ENCODE measurements around the gene SBDS. TPM values are rescaled to one million over a fixed set of nuclear protein-coding genes. Genes with fewer than 3 reads are reported as not detected.

The SBDS gene
- total RNA-seq, 1 experiment from 2014 or later: 17.5 TPM

DNA sequence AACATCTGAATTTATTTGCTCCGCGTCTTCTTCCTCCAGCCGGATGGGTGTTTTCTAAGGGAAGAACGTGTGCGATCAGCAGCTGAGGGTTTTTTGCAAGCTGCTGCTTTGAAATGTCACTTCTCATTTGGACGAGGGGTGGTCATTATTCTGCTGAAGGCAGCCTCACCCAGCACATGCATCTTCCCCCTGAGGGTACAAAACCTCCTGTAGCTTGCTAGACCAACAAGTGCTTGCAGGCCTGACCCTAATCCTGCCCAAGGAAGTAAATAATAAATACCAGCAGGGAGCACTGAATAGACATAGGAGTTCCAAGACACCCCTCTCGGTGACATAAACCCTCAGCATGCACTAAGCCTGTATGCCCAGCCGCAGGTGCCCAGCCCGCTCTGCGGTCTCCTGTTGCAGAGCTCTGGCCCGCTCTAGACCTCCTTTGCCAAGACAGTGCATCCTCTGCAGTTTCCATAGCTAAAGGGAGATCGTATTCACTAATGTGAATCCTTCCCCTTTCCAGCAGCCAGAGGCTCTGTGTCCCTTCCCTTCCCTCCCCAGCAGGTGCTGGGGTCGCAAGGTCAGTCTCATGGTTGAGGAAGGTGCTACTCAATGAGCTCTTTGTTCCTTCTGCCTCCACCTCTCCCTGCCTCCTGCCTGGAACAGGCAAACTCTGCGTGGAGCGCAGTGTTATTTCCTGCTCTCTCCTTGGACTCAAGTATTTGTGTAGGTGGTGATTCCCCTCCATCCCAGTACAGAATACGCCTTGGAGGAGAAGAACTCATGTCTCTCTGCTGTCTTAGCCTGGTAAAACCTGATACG lies 36.6 kb downstream of the SBDS start:
- Histone ChIP-seq H3K36me3 (ENCODE audit: insufficient read depth, low read length) (peaks cover 35% of the 10 kb centered on the region), H3K4me2 (ENCODE audit: low read depth, low read length, poor library complexity, severe bottlenecking) (no peak overlapping the region), H4K20me1 (ENCODE audit: insufficient read depth, low read depth, low read length) (no peaks in the 10 kb centered on the region), H3K9me2 (replicated peaks; ENCODE audit: insufficient read depth, low read length) (no peaks in the 10 kb centered on the region), H3K79me2 (ENCODE audit: low read length) (no peaks in the 10 kb centered on the region; the same call in none of the 2 replicates), H3K4me3 (ENCODE audit: low read length) (no peak overlapping the region), H3K9ac (ENCODE audit: low read length) (no peak overlapping the region), H3K9me3 (ENCODE audit: low read length) (no peaks in the 10 kb centered on the region), H2AFZ (ENCODE audit: low read length) (no peak overlapping the region), H3K4me1 (ENCODE audit: low read length) (peaks cover 2% of the 10 kb centered on the region; the same call in 1 of the 2 replicates), H3K27ac (ENCODE audit: low read length) (no peak overlapping the region), H3K27me3 (ENCODE audit: low read length) (no peaks in the 10 kb centered on the region)
- no peak for DNase-seq

DNA sequence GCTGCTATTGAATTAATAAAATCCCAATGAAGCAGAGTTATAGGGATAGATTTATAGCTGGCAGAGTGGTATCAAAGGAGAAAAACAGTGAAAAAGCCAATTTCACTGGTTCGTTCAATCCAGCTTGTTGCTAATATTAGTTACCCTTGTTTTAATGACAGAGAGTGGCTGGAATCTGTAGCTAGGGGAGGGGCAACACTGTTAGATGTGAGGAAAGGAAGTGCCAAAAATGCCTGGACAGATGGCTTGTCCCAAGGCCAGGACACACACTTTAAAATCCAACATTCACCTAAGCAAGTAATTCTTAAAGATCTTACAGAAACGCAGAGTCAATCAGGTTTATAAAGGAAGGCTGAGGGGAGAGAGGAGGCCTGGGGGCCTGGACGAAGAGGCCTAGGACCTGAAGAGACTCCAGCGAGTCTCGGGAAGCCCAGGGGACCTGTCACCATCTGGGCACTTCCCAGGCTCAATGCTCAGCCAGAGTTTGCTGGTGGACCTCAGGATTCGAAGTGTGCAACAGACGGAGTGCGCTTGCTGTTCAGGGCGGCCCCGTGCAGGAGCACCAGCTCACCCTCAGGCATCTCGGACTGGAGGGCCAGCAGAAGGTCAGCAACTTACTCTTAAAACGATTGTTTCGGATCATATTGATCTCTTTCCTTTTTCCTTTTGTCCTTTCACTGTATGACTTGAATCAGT lies 37.6 kb downstream of the SBDS start:
- H4K20me1 ChIP-seq (ENCODE audit: insufficient read depth, low read depth, low read length): no peaks in the 10 kb centered on the region
- H3K36me3 ChIP-seq (ENCODE audit: insufficient read depth, low read length): peaks cover 33% of the 10 kb centered on the region

DNA sequence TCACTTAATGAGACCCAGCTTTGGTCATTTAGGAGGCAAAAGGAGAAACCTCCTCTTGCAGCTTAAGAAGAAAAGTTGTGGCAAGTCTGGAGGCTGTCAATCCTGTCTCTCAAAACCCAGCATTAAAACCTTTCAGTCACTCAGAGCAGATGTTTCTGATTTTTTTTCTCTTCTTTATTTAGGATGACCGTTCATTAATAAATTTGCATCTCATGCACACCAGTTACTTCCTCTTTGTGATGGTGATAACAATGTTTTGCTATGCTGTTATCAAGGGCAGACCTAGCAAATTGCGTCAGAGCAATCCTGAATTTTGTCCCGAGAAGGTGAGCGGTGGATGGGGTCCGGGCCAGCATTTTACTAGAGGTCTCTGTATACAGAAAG lies 42.4 kb downstream of the SBDS start:
- Histone ChIP-seq H3K4me2 (ENCODE audit: low read depth, low read length, poor library complexity, severe bottlenecking) (peak overlapping the region; percentile 69), H2AFZ (ENCODE audit: low read length) (no peak overlapping the region), H3K9me3 (ENCODE audit: low read length) (no peaks in the 10 kb centered on the region), H4K20me1 (ENCODE audit: insufficient read depth, low read depth, low read length) (no peaks in the 10 kb centered on the region), H3K79me2 (ENCODE audit: low read length) (peaks cover 17% of the 10 kb centered on the region), H3K36me3 (ENCODE audit: insufficient read depth, low read length) (peaks cover 49% of the 10 kb centered on the region), H3K27ac (ENCODE audit: low read length) (peak overlapping the region; percentile 87), H3K9me2 (replicated peaks; ENCODE audit: insufficient read depth, low read length) (no peaks in the 10 kb centered on the region), H3K27me3 (ENCODE audit: low read length) (no peaks in the 10 kb centered on the region), H3K9ac (ENCODE audit: low read length) (peak overlapping the region; percentile 63), H3K4me3 (ENCODE audit: low read length) (peak overlapping the region; percentile 50), H3K4me1 (ENCODE audit: low read length) (peaks cover 59% of the 10 kb centered on the region)
- peak; percentile 84 for DNase-seq

More for the DNA sequence above, 37.6 kb downstream of the SBDS start:
- DNase-seq: no peak
- Histone ChIP-seq H3K4me3 (ENCODE audit: low read length) (no peak overlapping the region), H3K79me2 (ENCODE audit: low read length) (peaks cover 6% of the 10 kb centered on the region), H2AFZ (ENCODE audit: low read length) (no peak overlapping the region), H3K4me2 (ENCODE audit: low read depth, low read length, poor library complexity, severe bottlenecking) (no peak overlapping the region), H3K27ac (ENCODE audit: low read length) (no peak overlapping the region), H3K9ac (ENCODE audit: low read length) (no peak overlapping the region), H3K4me1 (ENCODE audit: low read length) (peaks cover 12% of the 10 kb centered on the region), H3K9me3 (ENCODE audit: low read length) (no peaks in the 10 kb centered on the region), H3K27me3 (ENCODE audit: low read length) (no peaks in the 10 kb centered on the region), H3K9me2 (replicated peaks; ENCODE audit: insufficient read depth, low read length) (no peaks in the 10 kb centered on the region)

DNA sequence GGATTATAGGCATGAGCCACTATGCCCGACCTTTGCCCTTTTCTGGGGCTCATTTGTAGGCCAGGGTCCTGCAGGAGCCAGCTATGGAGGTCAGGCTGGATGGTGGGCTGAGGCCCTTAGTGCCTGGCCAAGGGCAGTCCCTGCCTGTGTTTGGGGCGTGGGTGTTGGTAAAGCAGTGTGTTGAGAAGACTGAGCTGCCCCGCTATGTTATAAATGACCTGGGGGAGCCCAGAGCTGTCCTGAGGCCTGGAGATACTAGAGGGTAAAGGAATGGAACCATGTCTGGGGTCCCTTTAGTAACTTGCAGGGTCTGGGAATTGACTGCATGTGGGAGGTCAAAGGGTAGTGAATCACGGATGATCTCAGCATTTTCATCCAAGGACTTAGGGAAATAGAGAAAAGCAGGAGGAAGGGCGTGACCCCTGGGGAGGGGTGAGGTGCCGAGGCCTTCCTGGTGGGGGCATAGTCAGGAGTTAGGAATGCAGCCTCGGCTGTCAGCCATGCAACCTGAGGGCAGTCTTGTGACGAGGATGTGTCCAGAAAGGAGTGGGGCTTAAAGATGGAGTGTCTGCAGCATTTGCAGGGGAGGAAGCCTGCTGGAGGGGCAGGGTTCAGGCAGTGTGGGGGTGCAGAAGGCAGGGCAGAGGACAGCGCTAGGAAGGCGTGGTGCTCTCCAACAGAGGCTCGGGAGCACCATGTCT lies 42.9 kb downstream of the SBDS start:
- Histone ChIP-seq H4K20me1 (ENCODE audit: insufficient read depth, low read depth, low read length) (no peaks in the 10 kb centered on the region), H3K9me2 (replicated peaks; ENCODE audit: insufficient read depth, low read length) (no peaks in the 10 kb centered on the region), H3K36me3 (ENCODE audit: insufficient read depth, low read length) (peaks cover 45% of the 10 kb centered on the region), H3K9me3 (ENCODE audit: low read length) (no peaks in the 10 kb centered on the region), H3K4me2 (ENCODE audit: low read depth, low read length, poor library complexity, severe bottlenecking) (peak overlapping the region; percentile 69), H3K4me1 (ENCODE audit: low read length) (peaks cover 63% of the 10 kb centered on the region), H3K27me3 (ENCODE audit: low read length) (no peaks in the 10 kb centered on the region), H3K9ac (ENCODE audit: low read length) (peak overlapping the region; percentile 63), H3K79me2 (ENCODE audit: low read length) (peaks cover 18% of the 10 kb centered on the region), H3K27ac (ENCODE audit: low read length) (peak overlapping the region; percentile 87), H3K4me3 (ENCODE audit: low read length) (peak overlapping the region; percentile 50), H2AFZ (ENCODE audit: low read length) (no peak overlapping the region)
- no peak for DNase-seq

DNA sequence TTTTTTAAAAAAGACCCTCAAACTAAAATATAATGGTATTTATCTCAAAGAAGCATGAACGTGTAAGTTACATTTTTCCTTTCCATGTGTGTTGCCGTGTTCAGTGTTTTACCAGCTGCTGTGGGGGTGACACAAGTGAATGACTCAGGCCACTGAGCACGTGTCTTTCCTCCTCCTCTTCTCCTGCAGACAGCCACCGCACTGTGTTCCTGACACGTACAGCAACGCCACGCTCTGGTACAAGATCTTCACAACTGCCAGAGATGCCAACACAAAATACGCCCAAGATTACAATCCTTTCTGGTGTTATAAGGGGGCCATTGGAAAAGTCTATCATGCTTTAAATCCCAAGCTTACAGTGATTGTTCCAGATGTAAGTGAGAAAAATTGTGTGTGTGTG lies 44.6 kb downstream of the SBDS start:
- Histone ChIP-seq H3K36me3 (ENCODE audit: insufficient read depth, low read length) (peaks cover 38% of the 10 kb centered on the region), H3K9me2 (replicated peaks; ENCODE audit: insufficient read depth, low read length) (no peaks in the 10 kb centered on the region)

DNA sequence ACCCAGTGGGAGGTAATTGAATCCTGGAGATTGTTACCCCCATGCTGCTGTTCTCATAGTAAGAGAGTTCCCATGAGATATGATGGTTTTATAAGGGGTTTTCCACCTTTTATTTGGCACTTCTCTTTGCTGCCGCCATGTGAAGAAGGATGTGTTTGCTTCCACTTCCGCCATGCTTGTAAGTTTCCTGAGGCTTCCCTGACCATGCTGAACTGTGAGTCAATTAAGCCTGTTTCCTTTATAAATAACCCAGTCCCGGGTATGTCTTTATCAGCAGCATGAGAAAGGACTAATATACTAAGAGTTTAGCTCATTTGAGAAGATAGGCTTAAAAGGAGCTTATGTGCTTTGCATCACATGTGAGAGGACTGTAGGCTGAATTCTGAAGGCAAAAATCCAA lies 45.1 kb downstream of the SBDS start:
- peaks cover 36% of the 10 kb centered on the region for H3K36me3 ChIP-seq (ENCODE audit: insufficient read depth, low read length)

More for the DNA sequence above, 44.6 kb downstream of the SBDS start:
- Histone ChIP-seq H3K9me3 (ENCODE audit: low read length) (no peaks in the 10 kb centered on the region), H3K27ac (ENCODE audit: low read length) (peak overlapping the region; percentile 87), H3K9ac (ENCODE audit: low read length) (no peak overlapping the region), H3K4me3 (ENCODE audit: low read length) (no peak overlapping the region), H3K79me2 (ENCODE audit: low read length) (peaks cover 18% of the 10 kb centered on the region), H2AFZ (ENCODE audit: low read length) (no peak overlapping the region), H3K27me3 (ENCODE audit: low read length) (no peaks in the 10 kb centered on the region), H4K20me1 (ENCODE audit: insufficient read depth, low read depth, low read length) (no peaks in the 10 kb centered on the region), H3K4me2 (ENCODE audit: low read depth, low read length, poor library complexity, severe bottlenecking) (no peak overlapping the region), H3K4me1 (ENCODE audit: low read length) (peaks cover 63% of the 10 kb centered on the region)
- DNase-seq: no peak

DNA sequence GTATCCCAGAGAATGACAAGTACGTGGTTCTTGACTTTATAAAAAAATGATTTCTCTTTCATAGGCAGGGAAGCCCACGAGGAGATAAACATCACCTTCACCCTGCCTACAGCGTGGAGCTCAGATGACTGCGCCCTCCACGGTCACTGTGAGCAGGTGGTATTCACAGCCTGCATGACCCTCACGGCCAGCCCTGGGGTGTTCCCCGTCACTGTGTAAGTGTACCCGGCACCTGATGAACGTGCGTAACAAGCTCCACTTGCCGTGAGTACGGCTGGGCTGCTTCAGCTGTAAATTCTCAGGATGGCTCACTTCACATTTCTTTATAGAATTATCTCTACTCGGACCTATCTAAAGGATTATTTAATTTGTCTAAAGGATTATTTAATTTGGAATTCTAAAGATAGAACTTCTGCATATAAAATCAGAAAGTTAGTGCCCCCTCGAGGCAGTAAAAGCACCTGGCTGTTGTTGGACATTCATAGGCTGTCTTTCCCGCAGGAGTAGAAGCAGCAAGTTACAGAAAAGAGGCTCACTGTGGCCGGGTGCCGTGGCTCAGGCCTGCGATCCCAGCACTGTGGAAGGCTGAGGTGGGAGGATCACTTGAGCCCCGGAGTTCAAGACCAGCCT lies 46.8 kb downstream of the SBDS start:
- Histone ChIP-seq H3K27ac (ENCODE audit: low read length) (peak overlapping the region; percentile 87), H3K36me3 (ENCODE audit: insufficient read depth, low read length) (peaks cover 37% of the 10 kb centered on the region), H3K4me1 (ENCODE audit: low read length) (peaks cover 59% of the 10 kb centered on the region), H3K9me2 (replicated peaks; ENCODE audit: insufficient read depth, low read length) (no peaks in the 10 kb centered on the region), H2AFZ (ENCODE audit: low read length) (no peak overlapping the region), H3K79me2 (ENCODE audit: low read length) (peaks cover 32% of the 10 kb centered on the region), H3K9me3 (ENCODE audit: low read length) (no peaks in the 10 kb centered on the region), H4K20me1 (ENCODE audit: insufficient read depth, low read depth, low read length) (no peaks in the 10 kb centered on the region), H3K4me2 (ENCODE audit: low read depth, low read length, poor library complexity, severe bottlenecking) (peak overlapping the region; percentile 35), H3K27me3 (ENCODE audit: low read length) (no peaks in the 10 kb centered on the region), H3K4me3 (ENCODE audit: low read length) (no peak overlapping the region), H3K9ac (ENCODE audit: low read length) (peak overlapping the region; percentile 30; the same call in 1 of the 2 replicates)
- peak; percentile 57 for DNase-seq

More for the DNA sequence above, 45.1 kb downstream of the SBDS start:
- no peaks in the 10 kb centered on the region for H3K9me2 ChIP-seq (replicated peaks; ENCODE audit: insufficient read depth, low read length)
- no peak for DNase-seq
- H3K4me3 ChIP-seq (ENCODE audit: low read length): no peak overlapping the region
- no peaks in the 10 kb centered on the region for H3K27me3 ChIP-seq (ENCODE audit: low read length)
- H4K20me1 ChIP-seq (ENCODE audit: insufficient read depth, low read depth, low read length): no peaks in the 10 kb centered on the region
- no peaks in the 10 kb centered on the region for H3K9me3 ChIP-seq (ENCODE audit: low read length)
- no peak overlapping the region for H2AFZ ChIP-seq (ENCODE audit: low read length)
- peaks cover 63% of the 10 kb centered on the region for H3K4me1 ChIP-seq (ENCODE audit: low read length)
- peak overlapping the region; percentile 4 for H3K4me2 ChIP-seq (ENCODE audit: low read depth, low read length, poor library complexity, severe bottlenecking)
- H3K79me2 ChIP-seq (ENCODE audit: low read length): peaks cover 19% of the 10 kb centered on the region
- no peak overlapping the region for H3K9ac ChIP-seq (ENCODE audit: low read length)
- peak overlapping the region; percentile 87 for H3K27ac ChIP-seq (ENCODE audit: low read length)

Measured in Karpas-422 (cell line).